Right lobe of liver (tissue), 4 donors: ENCODE results near the gene STK24.

Experiments
- POLR2A ChIP-seq: fragments of 450-650 bp; IDR thresholded peaks from one replicate; pipeline ENCODE4 v1.6.1; 2017; ENCODE audit warnings: antibody characterized with exemption, mild to moderate bottlenecking
- TF ChIP-seq, protein P1 (sequence below), 4 donors: fragments of 200-600 bp in 3 of 4; fragments of 450-650 bp in 1 of 4; IDR thresholded peaks; one replicate each; pipeline versions ENCODE4 v1.5.1 to v1.8.0; 2016 to 2022; ENCODE audit warnings: antibody characterized with exemption in 4 of 4, mild to moderate bottlenecking in 2 of 4
- donor health status: DM: no; HTN: no; CAD: no.
- donor health status: DM: no; HTN: no; CAD: no.
- donor health status: DM: no; HTN: yes; CAD: no.

DNA sequence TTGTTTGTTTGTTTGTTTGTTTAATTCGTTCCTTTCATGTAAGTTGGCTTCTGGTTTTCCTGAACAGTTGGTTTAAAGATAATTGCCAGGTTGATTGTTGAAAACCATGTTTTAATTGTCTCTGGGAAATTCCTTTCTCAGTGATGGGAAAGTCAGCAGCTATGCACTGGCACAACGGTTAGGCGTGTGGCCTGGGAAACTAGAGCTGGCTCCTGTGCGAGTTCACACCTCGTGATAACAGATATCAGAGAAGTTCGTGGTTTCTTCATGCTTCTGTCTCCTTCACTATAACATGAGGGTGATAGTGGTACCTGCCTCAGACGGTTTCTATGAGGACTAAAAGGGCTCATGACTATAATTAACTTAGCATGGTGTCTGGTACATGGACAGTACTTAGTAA lies 153.5 kb downstream of the STK24 start:
- TF ChIP-seq, protein P1, sequence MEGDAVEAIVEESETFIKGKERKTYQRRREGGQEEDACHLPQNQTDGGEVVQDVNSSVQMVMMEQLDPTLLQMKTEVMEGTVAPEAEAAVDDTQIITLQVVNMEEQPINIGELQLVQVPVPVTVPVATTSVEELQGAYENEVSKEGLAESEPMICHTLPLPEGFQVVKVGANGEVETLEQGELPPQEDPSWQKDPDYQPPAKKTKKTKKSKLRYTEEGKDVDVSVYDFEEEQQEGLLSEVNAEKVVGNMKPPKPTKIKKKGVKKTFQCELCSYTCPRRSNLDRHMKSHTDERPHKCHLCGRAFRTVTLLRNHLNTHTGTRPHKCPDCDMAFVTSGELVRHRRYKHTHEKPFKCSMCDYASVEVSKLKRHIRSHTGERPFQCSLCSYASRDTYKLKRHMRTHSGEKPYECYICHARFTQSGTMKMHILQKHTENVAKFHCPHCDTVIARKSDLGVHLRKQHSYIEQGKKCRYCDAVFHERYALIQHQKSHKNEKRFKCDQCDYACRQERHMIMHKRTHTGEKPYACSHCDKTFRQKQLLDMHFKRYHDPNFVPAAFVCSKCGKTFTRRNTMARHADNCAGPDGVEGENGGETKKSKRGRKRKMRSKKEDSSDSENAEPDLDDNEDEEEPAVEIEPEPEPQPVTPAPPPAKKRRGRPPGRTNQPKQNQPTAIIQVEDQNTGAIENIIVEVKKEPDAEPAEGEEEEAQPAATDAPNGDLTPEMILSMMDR (IDR thresholded peaks at IDR 0.05), result no peak
- no peak for TF ChIP-seq POLR2A
